ENCODE results near the gene CCDC136.

CCDC136 gene

GRCh38 chr7:128862571-128863432 is 71.0 kb downstream of the CCDC136 start, which contains the start of gene ATP6V1F:
Gene ATP6V1F, plus strand, starts transcription at chr7:128862856. Its CDS starts 49 bp downstream, at chr7:128862905.
- Histone ChIP-seq H3K27me3 (ENCODE audit: insufficient read depth, poor library complexity, severe bottlenecking) (no peaks in the 10 kb centered on the region), H3K27ac (replicated peaks) (peak within 1 kb of the TSS; percentile 78), H3K4me3 (replicated peaks; ENCODE audit: insufficient read depth, low read length) (peak within 1 kb of the TSS; percentile 92)
- TF ChIP-seq POLR2AphosphoS5 (IDR thresholded peaks at IDR 0.05; ENCODE audit: low read depth): peak; percentile 20; the same call in 1 of the 2 replicates
- no peak for TF ChIP-seq GABPA (IDR thresholded peaks at IDR 0.05; ENCODE audit: low read depth)
- DNase-seq (ENCODE audit: low read depth in 1 of 2, low spot score in 1 of 2): peak; percentile 94 to 98

DNA sequence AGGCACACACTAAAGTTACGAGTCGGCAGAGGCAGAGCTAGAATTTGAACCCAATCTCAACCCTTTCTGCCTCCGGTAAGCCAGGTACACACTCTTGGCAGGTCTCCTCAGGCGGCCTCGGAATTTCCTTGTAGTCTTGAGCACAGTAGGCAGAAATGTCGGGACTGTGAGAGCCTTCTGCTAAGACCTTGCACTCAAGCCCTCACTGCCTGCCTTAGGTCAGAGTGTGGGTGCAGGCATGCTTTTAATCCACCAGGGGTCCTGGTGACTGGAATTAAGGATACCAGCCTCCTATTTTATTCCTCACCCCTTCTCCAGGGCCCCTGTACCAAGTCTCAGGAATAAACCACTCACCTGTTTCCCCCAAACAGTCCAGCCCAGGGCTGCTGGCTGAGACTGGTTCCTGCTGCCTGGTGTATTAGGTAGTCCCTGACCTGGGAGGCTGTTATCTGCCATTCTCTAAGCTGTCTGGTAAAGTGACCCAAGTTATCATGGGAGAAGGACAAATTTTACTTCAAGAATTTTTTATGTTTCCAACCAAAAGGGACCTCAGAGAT is 71.7 kb downstream of the CCDC136 start:
- peak overlapping the region; percentile 78 for H3K27ac ChIP-seq (replicated peaks)
- no peaks in the 10 kb centered on the region for H3K27me3 ChIP-seq (ENCODE audit: insufficient read depth, poor library complexity, severe bottlenecking)
- DNase-seq (ENCODE audit: low read depth in 1 of 2, low spot score in 1 of 2): peak; percentile 51 to 67

GRCh38 chr7:128865303-128865702 is 73.5 kb downstream of the CCDC136 start:
- H3K27me3 ChIP-seq (ENCODE audit: insufficient read depth, poor library complexity, severe bottlenecking): peaks cover 4% of the 10 kb centered on the region
- TF ChIP-seq POLR2AphosphoS5 (IDR thresholded peaks at IDR 0.05; ENCODE audit: low read depth): no peak; the same call in 1 of the 2 replicates
- no peak for TF ChIP-seq SPI1 (IDR thresholded peaks at IDR 0.05; ENCODE audit: borderline replicate concordance, low read depth)
- no peak for TF ChIP-seq GABPA (IDR thresholded peaks at IDR 0.05; ENCODE audit: low read depth)
- TF ChIP-seq, protein P1, sequence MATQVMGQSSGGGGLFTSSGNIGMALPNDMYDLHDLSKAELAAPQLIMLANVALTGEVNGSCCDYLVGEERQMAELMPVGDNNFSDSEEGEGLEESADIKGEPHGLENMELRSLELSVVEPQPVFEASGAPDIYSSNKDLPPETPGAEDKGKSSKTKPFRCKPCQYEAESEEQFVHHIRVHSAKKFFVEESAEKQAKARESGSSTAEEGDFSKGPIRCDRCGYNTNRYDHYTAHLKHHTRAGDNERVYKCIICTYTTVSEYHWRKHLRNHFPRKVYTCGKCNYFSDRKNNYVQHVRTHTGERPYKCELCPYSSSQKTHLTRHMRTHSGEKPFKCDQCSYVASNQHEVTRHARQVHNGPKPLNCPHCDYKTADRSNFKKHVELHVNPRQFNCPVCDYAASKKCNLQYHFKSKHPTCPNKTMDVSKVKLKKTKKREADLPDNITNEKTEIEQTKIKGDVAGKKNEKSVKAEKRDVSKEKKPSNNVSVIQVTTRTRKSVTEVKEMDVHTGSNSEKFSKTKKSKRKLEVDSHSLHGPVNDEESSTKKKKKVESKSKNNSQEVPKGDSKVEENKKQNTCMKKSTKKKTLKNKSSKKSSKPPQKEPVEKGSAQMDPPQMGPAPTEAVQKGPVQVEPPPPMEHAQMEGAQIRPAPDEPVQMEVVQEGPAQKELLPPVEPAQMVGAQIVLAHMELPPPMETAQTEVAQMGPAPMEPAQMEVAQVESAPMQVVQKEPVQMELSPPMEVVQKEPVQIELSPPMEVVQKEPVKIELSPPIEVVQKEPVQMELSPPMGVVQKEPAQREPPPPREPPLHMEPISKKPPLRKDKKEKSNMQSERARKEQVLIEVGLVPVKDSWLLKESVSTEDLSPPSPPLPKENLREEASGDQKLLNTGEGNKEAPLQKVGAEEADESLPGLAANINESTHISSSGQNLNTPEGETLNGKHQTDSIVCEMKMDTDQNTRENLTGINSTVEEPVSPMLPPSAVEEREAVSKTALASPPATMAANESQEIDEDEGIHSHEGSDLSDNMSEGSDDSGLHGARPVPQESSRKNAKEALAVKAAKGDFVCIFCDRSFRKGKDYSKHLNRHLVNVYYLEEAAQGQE (IDR thresholded peaks at IDR 0.05; ENCODE audit: insufficient replicate concordance, low read depth): no peak
- TF ChIP-seq CTCF (IDR thresholded peaks at IDR 0.05; ENCODE audit: insufficient read depth, low read length): no peak
- H3K4me3 ChIP-seq (replicated peaks; ENCODE audit: insufficient read depth, low read length): no peak overlapping the region
- no peak overlapping the region for H3K27ac ChIP-seq (replicated peaks)
- DNase-seq (ENCODE audit: low read depth in 1 of 2, low spot score in 1 of 2): no peak

More for the DNA sequence above, 71.7 kb downstream of the CCDC136 start:
- peak overlapping the region; percentile 92 for H3K4me3 ChIP-seq (replicated peaks; ENCODE audit: insufficient read depth, low read length)
- peak; percentile 56 for TF ChIP-seq CTCF (IDR thresholded peaks at IDR 0.05; ENCODE audit: insufficient read depth, low read length)
- no peak for TF ChIP-seq GABPA (IDR thresholded peaks at IDR 0.05; ENCODE audit: low read depth)
- TF ChIP-seq SPI1 (IDR thresholded peaks at IDR 0.05; ENCODE audit: borderline replicate concordance, low read depth): no peak
- TF ChIP-seq, protein P1 (IDR thresholded peaks at IDR 0.05; ENCODE audit: insufficient replicate concordance, low read depth): no peak

Data from HL-60 (cell line).